Activated T-cell treated with anti-CD3 and anti-CD28 coated beads, Interleukin-2, amount 50 U/mL, for 1 hour (primary cell): ENCODE data around the gene RPS24.
"Not testable (repeated sequence)": the region's sequence is repeated elsewhere in the genome, so short reads cannot be mapped to it uniquely, and the experiment has no call there.

ENCODE experiments used
- DNase-seq: peaks from one replicate; pipeline ENCODE4 v3.0.0-alpha.2; 2020

Gene RPS24

DNA sequence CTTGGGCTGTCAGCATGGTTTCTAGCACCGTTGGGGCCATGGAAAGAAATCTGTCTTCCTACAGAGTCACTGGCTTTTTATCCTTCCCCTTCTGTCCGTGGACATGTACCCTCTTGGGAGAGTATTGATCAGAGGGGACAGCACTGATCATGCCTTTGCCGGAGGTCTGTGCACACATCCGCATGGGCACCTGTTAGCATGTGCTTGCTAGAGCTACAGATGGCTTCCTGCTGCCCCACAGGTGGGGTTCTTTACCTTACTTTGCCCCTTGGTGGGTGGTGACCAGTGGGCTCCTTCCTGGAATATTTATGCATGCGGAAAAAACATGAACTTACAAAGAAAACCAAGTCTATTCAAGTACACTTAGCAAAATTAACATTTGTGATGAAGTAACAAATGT lies 24.9 kb downstream of the RPS24 start:
- no peak for DNase-seq

DNA sequence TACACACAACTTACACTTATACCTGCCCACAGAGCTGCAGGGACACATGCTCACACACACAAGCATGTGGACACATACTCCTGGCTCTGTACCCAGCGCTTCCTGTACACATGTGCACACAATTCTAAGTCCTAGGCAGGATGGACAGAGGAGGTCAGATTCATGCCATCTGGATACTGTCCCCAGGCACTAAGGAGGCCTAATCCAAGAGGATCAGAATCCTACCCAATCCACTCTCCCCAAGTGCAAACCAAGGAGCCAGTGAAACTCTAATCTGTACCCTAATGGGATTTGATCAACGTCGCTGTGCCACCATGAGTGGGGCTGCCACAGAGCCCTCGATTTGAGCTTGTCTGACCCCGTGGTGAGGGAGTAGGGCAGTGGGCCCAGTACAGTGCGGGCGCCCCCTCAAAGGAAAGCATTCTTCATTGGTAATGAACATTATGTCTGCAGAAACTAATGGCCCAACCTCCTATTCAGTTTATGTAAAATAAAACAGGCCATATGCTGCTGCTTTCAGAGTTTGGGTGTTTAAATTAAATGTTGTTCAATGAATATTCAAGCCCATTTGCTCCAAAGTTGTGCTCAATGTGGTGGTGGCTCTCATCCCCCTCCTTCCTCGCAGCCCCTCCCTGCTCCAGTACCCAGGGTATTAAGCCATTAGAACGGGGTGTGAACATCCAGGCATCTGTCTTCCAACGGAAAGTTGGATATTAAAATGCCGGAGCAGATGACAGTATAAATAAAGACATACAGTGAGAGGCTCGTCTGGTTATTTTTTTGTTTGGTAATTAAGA lies 26.4 kb downstream of the RPS24 start:
- DNase-seq = no peak

DNA sequence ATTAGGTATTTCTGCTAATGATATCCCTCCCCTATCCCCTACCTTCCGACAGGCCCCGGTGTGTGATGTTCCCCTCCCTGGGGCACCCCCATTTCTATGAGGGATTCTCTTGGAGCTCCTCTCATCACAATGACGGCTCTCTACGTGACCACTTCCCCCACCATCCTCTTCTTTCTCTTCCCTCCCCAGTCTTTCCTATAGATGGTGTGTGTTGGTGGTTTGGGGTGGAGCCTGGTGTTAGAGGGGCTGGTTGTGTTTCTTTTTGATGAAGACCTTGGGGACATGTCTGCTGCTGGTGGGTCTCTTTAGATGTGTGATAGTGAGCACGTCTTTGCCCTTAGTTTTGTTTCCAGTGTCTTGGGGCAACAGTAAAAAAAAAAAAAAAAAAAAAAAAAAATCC lies 28.6 kb downstream of the RPS24 start:
- no peak for DNase-seq

DNA sequence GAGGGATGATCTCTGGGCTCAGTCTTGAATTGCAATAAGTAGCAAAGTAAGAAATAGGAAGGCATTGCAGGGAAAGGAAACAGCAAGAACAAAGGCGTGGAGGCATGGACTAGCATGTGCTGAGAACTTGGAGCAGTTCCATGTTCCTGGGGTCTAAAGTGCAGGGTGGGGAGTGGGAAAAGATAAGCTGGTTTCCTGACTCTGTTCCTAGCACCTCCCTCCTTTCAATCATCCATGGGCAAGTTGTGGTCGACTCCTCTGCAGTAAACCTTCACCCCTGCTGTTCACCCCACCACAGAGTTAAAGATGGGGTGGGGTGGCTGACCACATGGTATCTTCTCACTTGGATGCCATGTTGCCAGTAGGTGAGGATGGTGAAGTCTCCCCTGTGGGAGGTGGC lies 29.6 kb downstream of the RPS24 start:
- DNase-seq = no peak

DNA sequence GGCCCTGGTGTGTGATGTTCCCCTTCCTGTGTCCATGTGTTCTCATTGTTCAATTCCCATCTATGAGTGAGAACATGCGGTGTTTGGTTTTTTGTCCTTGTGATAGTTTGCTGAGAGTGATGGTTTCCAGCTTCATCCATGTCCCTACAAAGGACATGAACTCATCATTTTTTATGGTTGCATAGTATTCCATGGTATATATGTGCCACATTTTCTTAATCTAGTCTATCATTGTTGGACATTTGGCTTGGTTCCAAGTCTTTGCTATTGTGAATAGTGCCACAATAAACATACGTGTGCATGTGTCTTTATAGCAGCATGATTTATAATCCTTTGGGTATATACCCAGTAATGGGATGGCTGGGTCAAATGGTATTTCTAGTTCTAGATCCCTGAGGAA lies 31.3 kb downstream of the RPS24 start:
- DNase-seq = not testable (repeated sequence)

DNA sequence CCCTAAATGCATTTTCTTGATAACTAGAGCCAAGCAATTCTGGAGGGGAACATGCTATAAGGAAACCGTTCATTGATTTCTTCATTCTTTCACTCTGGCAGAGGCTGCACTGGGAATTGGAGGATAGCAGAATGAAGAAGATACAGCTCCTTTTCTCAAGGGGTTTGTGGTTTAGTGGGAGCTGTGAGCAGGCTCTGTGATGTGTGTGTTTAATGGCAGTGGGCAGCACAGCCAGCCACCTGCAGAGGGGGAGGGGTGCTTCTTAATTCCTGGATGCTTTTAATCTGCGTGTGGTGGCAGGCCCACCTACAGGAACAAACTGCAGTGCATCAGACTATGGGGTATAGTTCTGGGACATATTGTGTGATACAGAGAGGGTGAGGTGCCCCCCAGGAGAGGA lies 31.9 kb downstream of the RPS24 start:
- DNase-seq = no peak

DNA sequence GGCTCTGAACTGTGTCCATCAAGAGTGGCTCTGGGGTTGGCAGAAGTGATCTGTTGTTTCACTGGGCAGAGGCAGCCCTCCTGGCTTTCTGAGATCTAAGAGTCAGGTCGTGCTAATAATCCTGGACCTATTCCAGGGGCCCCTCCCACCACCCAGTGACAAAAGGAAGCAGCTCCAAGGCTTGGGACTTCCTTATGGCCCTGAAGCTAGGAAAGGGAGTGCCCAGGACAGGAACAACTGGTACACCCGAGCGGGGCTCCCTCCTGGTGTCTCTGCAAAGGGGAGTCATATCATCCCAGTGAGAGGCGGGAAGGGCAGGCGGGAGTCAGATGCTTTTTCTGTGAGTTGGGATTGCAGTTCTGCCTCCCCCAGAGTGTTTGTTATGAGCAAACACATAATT lies 32.3 kb downstream of the RPS24 start:
- DNase-seq = no peak

DNA sequence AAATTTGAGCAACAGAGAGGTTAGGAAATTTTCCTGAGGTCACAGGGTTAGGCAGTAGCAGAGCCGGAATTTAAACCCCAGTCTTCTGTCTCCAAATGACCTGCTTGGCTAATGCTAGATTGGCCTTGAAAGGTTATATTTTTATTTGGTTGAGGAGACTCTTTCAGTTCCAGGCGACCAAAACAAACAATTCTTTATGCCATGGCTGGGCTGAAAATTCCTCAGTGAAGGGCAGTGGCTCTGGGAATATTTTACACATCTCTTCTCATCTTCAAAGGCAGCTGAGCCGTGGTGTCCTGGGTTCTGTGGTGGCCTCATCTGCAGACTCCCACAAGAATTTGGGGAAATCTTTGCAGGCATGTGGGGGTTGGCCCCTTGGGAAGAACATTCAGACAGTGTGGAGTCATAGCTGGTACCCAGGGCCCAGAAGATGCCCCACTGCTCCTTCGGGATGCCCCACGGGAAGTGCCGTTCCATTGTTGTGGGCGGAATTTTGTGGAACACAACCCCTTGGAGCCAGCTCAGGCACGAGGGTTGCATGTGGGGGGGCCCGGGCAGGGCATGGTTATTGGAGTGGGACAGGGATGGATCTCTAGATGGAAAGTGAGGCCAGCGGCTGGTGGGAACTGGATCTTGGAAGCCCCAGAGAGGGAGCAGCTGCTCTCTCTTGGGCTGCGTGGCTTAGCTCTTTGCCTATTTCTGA lies 33.2 kb downstream of the RPS24 start:
- DNase-seq = no peak

DNA sequence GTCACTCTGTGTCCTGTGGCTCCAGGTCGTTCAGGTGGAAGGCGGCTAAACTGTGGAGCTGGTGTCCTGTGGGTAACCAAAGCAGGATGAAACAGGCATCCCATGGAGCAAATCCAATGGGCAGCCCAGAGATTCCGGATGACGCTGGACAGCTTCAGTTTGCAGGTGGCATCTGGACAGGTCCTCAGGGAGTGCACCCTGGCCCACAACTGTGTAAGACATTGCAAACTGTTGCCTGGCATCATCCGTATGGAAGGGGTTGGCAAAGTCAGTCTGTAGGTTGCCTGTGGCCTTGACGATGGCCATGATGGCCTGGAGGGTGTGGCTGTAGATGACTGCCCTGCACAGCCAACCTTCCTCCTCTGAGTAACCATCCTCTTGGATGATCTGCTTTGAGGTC lies 35.5 kb downstream of the RPS24 start:
- DNase-seq = no peak

DNA sequence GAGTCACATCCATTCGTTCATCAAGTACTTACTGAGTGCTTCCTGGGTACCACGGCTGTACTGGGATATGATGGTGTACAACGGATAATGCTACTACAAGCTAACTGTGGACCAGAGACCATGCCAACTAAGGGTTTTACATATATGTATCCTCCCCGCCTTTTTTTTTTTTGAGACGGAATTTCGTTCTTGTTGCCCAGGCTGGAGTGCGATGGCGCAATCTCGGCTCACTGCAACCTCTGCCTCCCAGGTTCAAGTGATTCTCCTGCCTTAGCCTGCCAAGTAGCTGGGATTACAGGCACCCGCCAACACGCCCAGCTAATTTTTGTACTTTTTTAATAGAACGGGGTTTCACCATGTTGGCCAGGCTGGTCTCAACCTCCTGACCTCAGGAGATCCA lies 36.4 kb downstream of the RPS24 start:
- DNase-seq = not testable (repeated sequence)

DNA sequence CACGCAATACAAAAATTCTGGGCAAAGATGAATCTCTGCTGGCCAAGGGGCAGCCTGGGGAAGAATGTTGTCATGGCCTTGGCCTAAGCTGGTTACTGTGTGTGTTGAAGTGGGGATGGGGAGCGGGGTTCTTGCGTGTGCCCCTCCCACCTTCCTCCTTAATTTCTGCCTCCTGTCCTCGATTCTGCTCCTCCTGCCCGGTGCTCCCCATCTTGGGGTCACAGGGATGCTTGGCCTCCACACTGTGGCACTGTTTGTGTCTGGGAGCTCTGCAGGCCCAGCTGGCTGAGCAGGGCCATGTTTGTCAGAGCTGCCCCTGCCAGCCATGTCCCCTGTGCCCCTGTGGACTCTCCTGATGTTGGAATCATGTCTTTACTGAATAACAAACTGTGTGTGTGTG lies 37.1 kb downstream of the RPS24 start:
- DNase-seq = no peak

DNA sequence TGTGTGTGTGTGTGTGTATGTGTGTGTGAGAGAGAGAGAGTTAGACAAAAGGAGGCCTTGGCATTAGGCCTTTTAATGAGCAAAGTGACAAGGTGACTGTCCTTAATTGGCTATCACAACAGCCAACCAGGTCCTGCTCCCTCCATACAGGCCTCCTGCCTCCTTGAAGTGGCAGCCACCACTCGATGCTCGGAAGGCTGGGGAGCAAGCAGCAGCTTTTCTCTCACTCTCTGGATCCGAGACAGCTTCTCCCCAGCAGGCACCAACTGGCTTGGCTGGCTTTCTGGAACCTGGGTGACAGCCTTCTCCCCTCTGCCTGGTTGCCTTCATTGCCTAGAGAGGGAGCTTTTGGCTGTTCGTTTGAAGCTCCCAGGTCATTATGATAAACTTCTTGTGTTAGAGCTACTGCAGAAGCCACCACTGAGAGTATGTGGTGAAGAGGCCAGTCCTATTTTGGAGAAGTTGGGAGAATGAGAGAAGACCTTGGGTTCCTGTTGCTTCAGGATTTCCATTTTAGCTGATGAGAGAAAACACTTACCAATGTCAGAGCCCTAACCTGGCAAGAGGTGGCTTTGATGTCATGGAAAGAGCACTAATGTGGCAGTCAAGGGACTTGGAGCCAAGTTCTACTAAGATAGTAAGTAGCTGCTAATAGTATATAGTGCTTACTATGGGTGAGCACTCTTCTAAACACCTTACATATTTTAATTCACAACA lies 37.6 kb downstream of the RPS24 start:
- no peak for DNase-seq

DNA sequence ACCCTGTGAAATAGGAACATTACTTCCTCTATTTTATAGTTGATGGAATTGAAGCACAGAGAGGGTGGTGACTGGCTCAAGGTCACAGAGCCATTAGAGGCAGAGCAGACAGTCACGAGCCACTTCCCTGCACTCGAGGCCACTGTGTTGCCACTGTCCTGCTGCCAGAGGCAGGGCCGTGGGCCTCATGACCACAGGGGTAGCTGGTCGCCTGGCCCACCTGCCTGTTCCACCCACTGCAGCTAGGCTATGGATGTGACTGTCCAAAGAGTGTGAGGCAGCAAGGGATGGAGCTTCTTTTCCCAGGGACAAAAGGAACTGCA lies 38.2 kb downstream of the RPS24 start:
- no peak for DNase-seq

DNA sequence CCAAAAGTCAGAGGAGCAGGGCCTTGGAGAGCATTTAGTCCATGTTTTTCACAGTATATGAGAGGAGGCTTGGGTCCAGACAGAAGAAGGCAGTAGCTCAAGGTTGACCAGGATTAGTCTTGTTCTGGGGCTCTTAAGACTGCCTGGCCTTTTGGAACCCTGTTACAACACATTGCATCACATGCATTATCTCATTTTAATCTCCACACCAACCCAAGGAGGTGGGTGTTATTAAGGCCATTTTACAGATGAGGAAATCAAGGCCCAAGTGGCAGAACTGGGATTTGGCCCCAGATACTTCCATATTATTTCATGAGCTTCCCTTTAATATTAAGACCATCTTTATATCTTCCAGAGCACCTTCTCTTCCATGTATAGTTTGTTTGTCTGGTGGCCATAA lies 38.8 kb downstream of the RPS24 start:
- DNase-seq = no peak

DNA sequence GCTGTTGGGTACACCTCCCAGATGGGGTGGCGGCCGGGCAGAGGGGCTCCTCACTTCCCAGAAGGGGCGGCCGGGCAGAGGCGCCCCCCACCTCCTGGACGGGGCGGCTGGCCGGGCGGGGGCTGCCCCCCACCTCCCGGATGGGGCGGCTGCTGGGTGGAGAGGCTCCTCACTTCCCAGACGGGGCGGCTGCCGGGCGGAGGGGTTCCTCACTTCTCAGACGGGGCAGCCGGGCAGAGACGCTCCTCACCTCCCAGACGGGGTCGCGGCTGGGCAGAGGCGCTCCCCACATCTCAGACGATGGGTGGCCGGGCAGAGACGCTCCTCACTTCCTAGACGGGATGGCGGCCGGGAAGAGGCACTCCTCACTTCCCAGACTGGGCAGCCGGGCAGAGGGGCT lies 42.1 kb downstream of the RPS24 start:
- not testable (repeated sequence) for DNase-seq

DNA sequence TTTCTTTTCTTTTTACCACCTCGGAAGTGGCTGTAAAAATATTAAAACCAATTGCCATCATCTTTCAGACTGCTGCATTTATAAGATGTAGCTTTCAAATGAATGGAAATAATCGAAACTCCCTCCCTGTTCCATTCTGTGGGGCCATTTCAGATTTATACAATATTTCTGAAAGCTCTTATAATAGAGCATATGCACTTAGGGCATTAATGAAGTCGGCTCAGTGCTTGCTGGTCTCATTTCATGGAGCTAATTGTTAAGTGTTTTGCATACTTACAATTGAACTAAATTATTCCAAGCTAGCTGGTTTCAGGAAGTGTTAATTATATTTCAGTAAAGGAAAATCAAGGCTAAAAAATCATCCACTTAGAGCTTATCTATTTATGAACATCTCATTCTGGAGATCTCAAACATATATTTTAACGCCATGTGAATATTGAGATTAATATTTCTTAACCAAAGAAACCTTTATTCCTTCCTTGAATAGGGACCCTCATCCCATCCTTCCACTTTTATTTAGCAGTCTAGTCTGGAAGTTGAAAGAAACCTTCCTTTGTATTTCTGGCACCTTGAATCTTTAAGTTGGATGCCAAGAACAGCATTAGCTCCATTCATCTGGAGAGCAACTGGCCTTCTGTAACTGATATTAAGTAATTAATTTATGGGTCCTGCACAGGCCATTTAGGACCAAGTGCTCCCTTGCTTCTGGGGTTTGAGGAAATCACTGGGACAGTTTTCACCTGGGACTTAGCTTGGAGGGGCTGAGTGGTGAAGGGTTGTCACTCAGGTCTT lies 45.1 kb downstream of the RPS24 start:
- DNase-seq = no peak

DNA sequence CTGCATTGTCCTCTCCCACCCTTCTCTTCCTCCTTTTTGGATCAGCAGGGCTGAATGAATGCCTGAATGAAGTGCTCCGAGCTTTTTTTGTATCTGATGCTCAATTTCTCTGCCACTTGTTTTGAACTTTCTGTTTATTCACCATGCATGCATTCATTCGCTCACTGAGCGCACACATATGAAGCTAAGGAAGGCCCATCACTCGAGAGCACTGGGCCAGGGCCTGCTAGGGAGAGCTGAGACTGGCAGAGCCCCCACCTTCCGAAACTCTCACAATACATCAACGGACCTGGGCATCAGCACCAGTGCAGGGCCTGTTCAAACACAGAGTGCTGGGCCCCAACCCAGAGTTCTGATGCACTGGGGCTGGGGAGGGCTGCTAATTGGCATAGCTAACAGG lies 45.7 kb downstream of the RPS24 start:
- DNase-seq = no peak

DNA sequence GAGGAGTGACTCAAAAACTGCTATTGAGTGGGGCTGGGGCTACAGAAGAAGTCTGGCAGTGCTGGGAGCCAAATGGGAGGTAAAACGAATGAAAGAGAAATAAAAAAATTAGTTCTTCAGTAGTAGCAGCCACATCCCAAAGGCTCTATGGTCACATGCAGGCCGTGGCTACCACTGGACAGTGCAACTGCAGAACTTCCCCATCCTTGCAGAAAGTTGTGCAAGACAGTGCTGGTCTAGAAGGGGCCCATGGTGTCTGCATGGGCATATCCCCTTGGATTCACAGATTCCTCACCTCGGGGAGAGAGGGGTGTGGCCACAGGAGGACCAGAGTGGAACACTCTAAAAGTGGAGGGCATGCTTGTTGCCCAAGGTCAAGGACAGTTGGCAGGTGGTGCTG lies 47.6 kb downstream of the RPS24 start:
- DNase-seq = no peak

DNA sequence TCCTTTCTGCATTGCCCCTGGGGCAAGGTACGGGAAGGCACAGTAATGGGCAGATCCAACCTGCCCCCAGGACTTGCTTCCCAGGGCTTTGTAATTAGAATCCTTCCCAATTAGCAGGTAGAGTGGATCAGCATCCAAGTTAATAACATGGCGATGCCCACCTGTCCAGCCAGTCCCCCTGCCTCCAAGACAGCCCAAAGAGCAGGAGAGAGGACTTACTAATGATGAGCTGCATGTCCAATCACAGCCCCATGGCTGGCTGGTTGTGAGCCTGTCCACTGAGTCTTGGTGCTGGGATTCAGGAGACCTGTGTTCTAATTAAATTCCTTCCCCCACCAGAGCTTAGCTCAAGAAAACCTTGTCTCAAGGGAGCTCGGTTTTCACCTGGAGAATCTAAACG lies 49.0 kb downstream of the RPS24 start:
- no peak for DNase-seq
